Measurements from ENCODE around the gene MYO7B. TPM values are rescaled to one million over a fixed set of nuclear protein-coding genes. Genes with fewer than 3 reads are reported as not detected.

Gene MYO7B
- total and polyA plus RNA-seq, 2 experiments from 2014 or later = 17.6 to 20.1 TPM

DNA sequence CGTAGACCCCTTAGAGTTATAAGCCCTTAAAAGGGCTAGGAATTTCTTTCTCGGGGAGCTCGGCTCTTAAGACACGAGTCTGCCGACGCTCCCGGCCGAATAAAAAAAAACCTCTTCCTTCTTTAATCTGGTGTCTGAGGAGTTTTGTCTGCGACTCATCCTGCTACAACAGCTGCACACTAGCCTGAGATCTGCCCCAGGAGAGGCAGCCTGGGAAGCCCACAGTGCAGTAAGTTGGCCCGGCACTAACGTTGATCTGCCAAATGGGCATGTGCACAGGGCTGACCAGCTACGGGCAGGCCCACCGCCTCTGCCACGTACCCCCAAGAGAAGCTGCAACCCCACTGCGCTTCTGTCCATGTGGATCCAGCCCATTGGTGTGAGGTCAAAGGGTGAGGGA, 148.3 kb downstream of the MYO7B start:
- Histone ChIP-seq H3K4me1 (ENCODE audit: insufficient read depth) (peaks cover 36% of the 10 kb centered on the region), H3K27me3 (no peaks in the 10 kb centered on the region), H3K9me2 (replicated peaks; ENCODE audit: insufficient read depth) (no peaks in the 10 kb centered on the region), H3K9me3 (ENCODE audit: low read depth) (no peaks in the 10 kb centered on the region), H3K79me2 (no peaks in the 10 kb centered on the region), H3K4me3 (no peak overlapping the region), H3K36me3 (replicated peaks; ENCODE audit: insufficient read depth, low read depth) (no peaks in the 10 kb centered on the region), H3K27ac (peak overlapping the region; percentile 55), H4K20me1 (ENCODE audit: insufficient read depth, poor library complexity, severe bottlenecking) (no peaks in the 10 kb centered on the region), H3K4me2 (peak overlapping the region; percentile 36), H2AFZ (no peak overlapping the region)
- TF ChIP-seq EZH2 (IDR thresholded peaks at IDR 0.05; ENCODE audit: borderline replicate concordance) (no peak), EZH2phosphoT487 (IDR thresholded peaks at IDR 0.05; ENCODE audit: low read depth, severe bottlenecking, unreplicated experiment) (no peak)
- TF ChIP-seq, protein P1, sequence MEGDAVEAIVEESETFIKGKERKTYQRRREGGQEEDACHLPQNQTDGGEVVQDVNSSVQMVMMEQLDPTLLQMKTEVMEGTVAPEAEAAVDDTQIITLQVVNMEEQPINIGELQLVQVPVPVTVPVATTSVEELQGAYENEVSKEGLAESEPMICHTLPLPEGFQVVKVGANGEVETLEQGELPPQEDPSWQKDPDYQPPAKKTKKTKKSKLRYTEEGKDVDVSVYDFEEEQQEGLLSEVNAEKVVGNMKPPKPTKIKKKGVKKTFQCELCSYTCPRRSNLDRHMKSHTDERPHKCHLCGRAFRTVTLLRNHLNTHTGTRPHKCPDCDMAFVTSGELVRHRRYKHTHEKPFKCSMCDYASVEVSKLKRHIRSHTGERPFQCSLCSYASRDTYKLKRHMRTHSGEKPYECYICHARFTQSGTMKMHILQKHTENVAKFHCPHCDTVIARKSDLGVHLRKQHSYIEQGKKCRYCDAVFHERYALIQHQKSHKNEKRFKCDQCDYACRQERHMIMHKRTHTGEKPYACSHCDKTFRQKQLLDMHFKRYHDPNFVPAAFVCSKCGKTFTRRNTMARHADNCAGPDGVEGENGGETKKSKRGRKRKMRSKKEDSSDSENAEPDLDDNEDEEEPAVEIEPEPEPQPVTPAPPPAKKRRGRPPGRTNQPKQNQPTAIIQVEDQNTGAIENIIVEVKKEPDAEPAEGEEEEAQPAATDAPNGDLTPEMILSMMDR (IDR thresholded peaks at IDR 0.05; ENCODE audit: poor library complexity) = no peak
- DNase-seq (ENCODE audit: low spot score) = no peak
- WGBS (ENCODE audit: low lambda C conversion rate, missing lambda C conversion rate) = 58% methylated on average over 15 of the region's 15 CpGs

DNA sequence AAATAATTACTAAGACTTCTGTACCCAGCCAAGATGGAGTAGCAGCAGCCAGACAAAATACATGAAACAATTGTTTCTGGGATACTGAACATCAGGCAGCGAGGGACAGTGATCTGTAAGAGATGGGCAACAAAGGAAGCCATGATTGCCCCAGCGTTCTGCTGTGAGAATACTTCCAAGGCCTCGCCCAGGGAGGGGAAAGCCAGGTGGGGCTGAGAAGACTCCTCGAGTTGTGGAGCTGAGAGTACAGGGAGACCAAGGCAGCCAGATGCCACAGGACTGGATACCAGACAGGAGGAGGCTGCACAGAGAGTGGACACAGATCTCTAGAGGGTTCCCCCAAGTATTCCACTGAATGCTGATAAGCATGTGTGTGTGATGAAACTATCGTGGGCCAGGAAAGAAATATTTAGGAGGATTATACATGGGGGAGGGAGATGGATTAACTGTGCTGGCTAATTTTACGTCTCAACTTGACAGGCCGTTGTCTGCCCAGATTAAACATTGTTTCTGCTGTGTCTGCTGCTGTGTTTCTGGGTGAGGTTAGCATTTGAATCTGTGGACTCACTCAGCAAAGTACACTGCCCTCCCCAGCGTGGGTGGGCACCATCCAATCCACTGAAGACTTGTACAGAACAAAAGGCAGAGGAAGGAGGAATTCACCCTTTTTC, 150.1 kb downstream of the MYO7B start:
- Histone ChIP-seq H3K4me1 (ENCODE audit: insufficient read depth) (peaks cover 36% of the 10 kb centered on the region), H3K9me2 (replicated peaks; ENCODE audit: insufficient read depth) (no peaks in the 10 kb centered on the region), H3K4me3 (no peak overlapping the region), H3K79me2 (no peaks in the 10 kb centered on the region), H2AFZ (no peak overlapping the region), H3K36me3 (replicated peaks; ENCODE audit: insufficient read depth, low read depth) (no peaks in the 10 kb centered on the region), H3K4me2 (peak overlapping the region; percentile 4), H4K20me1 (ENCODE audit: insufficient read depth, poor library complexity, severe bottlenecking) (no peaks in the 10 kb centered on the region), H3K9me3 (ENCODE audit: low read depth) (no peaks in the 10 kb centered on the region), H3K27ac (peak overlapping the region; percentile 4), H3K27me3 (no peaks in the 10 kb centered on the region)
- DNase-seq (ENCODE audit: low spot score) = no peak
- TF ChIP-seq EZH2 (IDR thresholded peaks at IDR 0.05; ENCODE audit: borderline replicate concordance) (no peak), EZH2phosphoT487 (IDR thresholded peaks at IDR 0.05; ENCODE audit: low read depth, severe bottlenecking, unreplicated experiment) (no peak)
- TF ChIP-seq, protein P1 (IDR thresholded peaks at IDR 0.05; ENCODE audit: poor library complexity) = no peak
- WGBS (ENCODE audit: low lambda C conversion rate, missing lambda C conversion rate) = 60% methylated on average over 8 of the region's 8 CpGs

Other genes with a start within 250 kb of the MYO7B start
- gene ERCC3, start 241.5 kb upstream of the MYO7B start, total RNA-seq = 40.7 and 41.7 TPM in 2 replicates
- 36.3 and 43.5 TPM in 2 replicates for gene ERCC3, start 241.5 kb upstream of the MYO7B start, polyA plus RNA-seq
- 42.9 and 52.5 TPM in 2 replicates for gene MAP3K2, start 147.7 kb upstream of the MYO7B start, total RNA-seq
- 28.5 and 35.7 TPM in 2 replicates for gene MAP3K2, start 147.7 kb upstream of the MYO7B start, polyA plus RNA-seq
- gene PROC, start 117.3 kb upstream of the MYO7B start, total RNA-seq = 42.6 and 62.3 TPM in 2 replicates
- 48.9 and 70.2 TPM in 2 replicates for gene PROC, start 117.3 kb upstream of the MYO7B start, polyA plus RNA-seq
- 45.9 and 58.5 TPM in 2 replicates for gene IWS1, start 9.2 kb upstream of the MYO7B start, total RNA-seq
- gene IWS1, start 9.2 kb upstream of the MYO7B start, polyA plus RNA-seq = 47.8 and 49.3 TPM in 2 replicates
- gene GPR17, start 110.5 kb downstream of the MYO7B start, total RNA-seq = not detected in 2 replicates
- gene GPR17, start 110.5 kb downstream of the MYO7B start, polyA plus RNA-seq = 0.39 TPM in 1 of 2 replicates, not detected in the other
- gene LIMS2, start 139.8 kb downstream of the MYO7B start, total RNA-seq = 3.9 and 4.0 TPM in 2 replicates
- 8.3 and 14.9 TPM in 2 replicates for gene LIMS2, start 139.8 kb downstream of the MYO7B start, polyA plus RNA-seq
- gene SFT2D3, start 165.8 kb downstream of the MYO7B start, total RNA-seq = 10.2 and 10.7 TPM in 2 replicates
- gene SFT2D3, start 165.8 kb downstream of the MYO7B start, polyA plus RNA-seq = 1.6 TPM in 1 of 2 replicates, not detected in the other

All from hepatocyte (in vitro differentiated cells).